Femur (tissue), 1 donor: ENCODE measurements around the gene ZNF592.
A peak's percentile ranks its signal among the peaks of the same experiment; 100 is the strongest.
"Not testable (repeated sequence)": the region's sequence is repeated elsewhere in the genome, so short reads cannot be mapped to it uniquely, and the experiment has no call there.

Experiments
- DNase-seq: peaks from one replicate; pipeline ENCODE4 v3.0.0-alpha.2; 2017

The ZNF592 gene

GRCh38 chr15:84748274-84749110 is at the start of gene ZNF592:
ZNF592 (plus strand) TSS chr15:84748592; CDS start chr15:84782676, 34,084 bp downstream.
- DNase-seq, result peak; percentile 92

GRCh38 chr15:84699538-84700191 is 48.7 kb upstream of the ZNF592 start:
- no peak for DNase-seq

GRCh38 chr15:84702961-84703482 is 45.4 kb upstream of the ZNF592 start:
- no peak for DNase-seq

GRCh38 chr15:84703808-84704207 is 44.6 kb upstream of the ZNF592 start:
- DNase-seq, result no peak

GRCh38 chr15:84714372-84714771 is 34.0 kb upstream of the ZNF592 start:
- DNase-seq, result no peak

- DNase-seq, result no peak
Measured at GRCh38 chr15:84714821-84715220, 33.6 kb upstream of the ZNF592 start.

- no peak for DNase-seq
Measured at GRCh38 chr15:84715441-84716035, 32.9 kb upstream of the ZNF592 start.

- DNase-seq, result peak; percentile 97
Measured at GRCh38 chr15:84716036-84716732, 32.2 kb upstream of the ZNF592 start, which contains the start of gene SEC11A. SEC11A (minus strand) TSS chr15:84716139; CDS start chr15:84716075, 64 bp downstream.

- DNase-seq, result peak; percentile 22
Measured at GRCh38 chr15:84721371-84721770, 27.0 kb upstream of the ZNF592 start.

- no peak for DNase-seq
Measured at GRCh38 chr15:84722628-84723027, 25.8 kb upstream of the ZNF592 start.

GRCh38 chr15:84725001-84725491 is 23.3 kb upstream of the ZNF592 start:
- peak; percentile 50 for DNase-seq

GRCh38 chr15:84727429-84727828 is 21.0 kb upstream of the ZNF592 start:
- DNase-seq, result no peak

GRCh38 chr15:84731774-84732173 is 16.6 kb upstream of the ZNF592 start:
- DNase-seq, result no peak

- peak; percentile 64 for DNase-seq
Measured at GRCh38 chr15:84734794-84735479, 13.5 kb upstream of the ZNF592 start.

GRCh38 chr15:84735480-84736061 is 12.8 kb upstream of the ZNF592 start:
- not testable (repeated sequence) for DNase-seq

GRCh38 chr15:84736375-84736774 is 12.0 kb upstream of the ZNF592 start:
- no peak for DNase-seq

- no peak for DNase-seq
Measured at GRCh38 chr15:84737005-84737404, 11.4 kb upstream of the ZNF592 start.

GRCh38 chr15:84740691-84741090 is 7.7 kb upstream of the ZNF592 start:
- no peak for DNase-seq

- DNase-seq, result no peak
Measured at GRCh38 chr15:84741121-84741520, 7.3 kb upstream of the ZNF592 start.

GRCh38 chr15:84747416-84748273 is 747 bp upstream of the ZNF592 start:
- peak; percentile 85 for DNase-seq
